GM18858 (cell line): ENCODE data around the gene WFDC13.
"Not testable (repeated sequence)": the region's sequence is repeated elsewhere in the genome, so short reads cannot be mapped to it uniquely, and the experiment has no call there.

Experiments
- ATAC-seq: cut with Tn5 transposase; IDR thresholded peaks from one replicate; pipeline ENCODE4 v1.9.1; 2021; ENCODE audit not compliant: unreplicated experiment

Gene WFDC13, protein sequence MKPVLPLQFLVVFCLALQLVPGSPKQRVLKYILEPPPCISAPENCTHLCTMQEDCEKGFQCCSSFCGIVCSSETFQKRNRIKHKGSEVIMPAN

DNA sequence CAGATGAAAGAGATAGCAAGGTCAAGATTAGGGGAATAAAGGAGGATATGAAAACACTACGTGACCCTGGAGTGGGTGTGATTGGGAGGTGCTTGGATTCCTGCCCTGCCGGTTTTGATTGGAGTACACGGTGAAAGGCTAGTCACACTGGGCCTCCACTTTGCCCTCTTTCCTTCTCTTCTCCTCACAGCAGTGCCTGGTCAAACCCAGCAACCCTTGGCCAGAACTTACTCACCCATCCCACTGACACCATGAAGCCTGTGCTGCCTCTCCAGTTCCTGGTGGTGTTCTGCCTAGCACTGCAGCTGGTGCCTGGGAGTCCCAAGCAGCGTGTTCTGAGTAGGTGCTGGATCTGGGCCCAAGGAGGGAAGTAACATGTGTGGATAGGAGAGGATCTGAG, at the start of gene WFDC13:
TSS of gene WFDC13 (plus strand) at position 166 of the 400 bp plus-strand sequence. CDS start at position 252, 86 bp downstream.
- no peak for ATAC-seq

DNA sequence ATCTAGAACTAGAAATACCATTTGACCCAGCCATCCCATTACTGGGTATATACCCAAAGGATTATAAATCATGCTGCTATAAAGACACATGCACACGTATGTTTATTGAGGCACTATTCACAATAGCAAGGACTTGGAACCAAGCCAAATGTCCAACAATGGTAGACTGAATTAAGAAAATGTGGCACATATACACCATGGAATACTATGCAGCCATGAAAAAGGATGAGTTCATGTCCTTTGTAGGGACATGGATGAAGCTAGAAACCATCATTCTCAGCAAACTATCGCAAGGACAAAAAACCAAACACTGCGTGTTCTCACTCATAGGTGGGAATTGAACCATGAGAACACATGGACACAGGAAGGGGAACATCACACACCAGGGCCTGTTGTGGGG, 44.8 kb upstream of the WFDC13 start:
- not testable (repeated sequence) for ATAC-seq

DNA sequence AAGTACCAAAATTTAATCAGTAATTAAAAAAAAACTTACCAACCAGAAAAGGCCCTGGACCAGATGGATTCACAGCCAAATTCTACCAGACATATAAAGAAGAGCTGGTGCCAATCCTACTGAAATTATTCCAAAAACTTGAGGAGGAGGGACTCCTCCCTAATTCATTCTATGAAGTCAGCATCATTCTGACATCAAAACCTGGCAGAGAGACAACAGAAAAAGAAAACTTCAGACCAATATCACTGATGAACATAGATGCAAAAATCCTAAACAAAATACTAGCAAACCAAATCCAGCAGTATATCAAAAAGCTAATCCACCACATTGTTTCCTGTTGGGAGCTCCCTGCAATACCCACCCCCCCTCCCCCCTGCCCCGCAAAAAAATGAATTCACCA, 31.7 kb upstream of the WFDC13 start, which contains the start of gene WFDC11:
TSS of gene WFDC11 (minus strand) at position 101 of the 400 bp plus-strand sequence. CDS start 19,639 bp downstream, outside the sequence.
- ATAC-seq = no peak

DNA sequence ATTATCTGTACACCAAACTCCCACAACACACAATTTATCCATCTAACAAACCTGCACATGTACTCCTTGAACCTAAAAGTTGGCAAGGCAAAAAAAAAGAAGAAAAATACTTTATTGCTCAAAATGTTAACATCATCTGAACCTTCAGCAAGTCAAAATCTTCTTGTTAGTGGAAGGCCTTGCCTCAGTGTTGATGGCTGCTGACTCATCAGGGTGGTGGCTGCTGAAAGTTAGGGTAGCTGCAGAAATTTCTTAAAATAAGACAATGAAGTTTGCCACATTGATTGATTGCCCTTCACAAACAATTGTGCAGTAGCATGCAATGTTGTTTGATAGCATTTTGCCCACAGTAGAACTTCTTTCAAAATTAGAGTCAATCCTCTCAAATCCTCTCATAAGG, 29.1 kb upstream of the WFDC13 start:
- no peak for ATAC-seq

DNA sequence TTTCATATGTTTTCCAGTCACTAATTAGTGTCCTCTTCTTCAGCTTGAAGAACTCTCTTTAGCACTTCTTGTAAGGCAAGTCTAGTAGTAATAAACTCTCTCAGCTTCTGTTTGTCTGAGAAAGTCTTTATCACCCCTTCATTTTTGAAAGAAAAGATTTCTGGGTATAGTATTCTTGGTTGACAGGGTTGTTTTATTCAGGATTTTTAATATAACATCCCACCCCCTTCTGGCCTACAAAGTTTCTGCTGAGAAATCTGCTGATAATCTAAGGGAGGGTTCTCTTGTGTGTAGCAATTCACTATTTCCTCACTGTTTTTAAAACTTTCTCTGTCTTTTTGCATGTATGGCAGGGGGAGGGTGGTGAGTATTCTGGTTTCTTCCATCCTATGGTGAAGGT, 22.2 kb upstream of the WFDC13 start:
- no peak for ATAC-seq

DNA sequence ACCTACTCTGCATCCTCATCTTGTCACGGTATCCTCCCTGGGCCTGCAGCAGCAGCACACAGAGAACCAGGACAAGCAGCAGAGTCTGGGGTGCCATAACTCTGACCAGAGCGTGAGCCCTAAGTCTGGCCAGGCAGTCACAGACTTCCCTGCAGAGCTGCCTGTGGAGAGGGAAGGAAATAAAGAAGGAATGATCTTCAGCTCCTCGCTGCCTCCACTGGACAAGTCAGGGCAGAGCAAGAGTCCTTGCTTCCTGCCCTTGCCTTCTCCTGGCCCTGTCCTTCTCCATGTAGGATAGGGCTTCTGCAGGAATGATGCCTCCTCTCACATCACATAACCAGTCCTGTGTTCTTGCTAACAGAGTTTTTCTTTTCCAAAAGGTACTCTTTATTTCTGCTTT, 15.9 kb upstream of the WFDC13 start:
- ATAC-seq = no peak

DNA sequence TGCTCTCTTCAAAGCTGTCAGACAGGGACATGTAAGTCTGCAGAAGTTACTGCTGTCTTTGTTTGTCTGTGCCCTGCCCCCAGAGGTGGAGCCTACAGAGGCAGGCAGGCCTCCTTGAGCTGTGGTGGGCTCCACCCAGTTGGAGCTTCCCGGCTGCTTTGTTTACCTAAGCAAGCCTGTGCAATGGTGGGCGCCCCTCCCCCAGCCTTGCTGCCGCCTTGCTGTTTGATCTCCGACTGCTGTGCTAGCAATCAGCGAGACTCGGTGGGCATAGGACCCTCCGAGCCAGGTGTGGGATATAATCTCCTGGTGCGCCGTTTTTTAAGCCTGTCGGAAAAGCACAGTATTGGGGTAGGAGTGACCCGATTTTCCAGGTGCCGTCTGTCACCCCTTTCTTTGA, 8.5 kb upstream of the WFDC13 start:
- ATAC-seq = not testable (repeated sequence)

DNA sequence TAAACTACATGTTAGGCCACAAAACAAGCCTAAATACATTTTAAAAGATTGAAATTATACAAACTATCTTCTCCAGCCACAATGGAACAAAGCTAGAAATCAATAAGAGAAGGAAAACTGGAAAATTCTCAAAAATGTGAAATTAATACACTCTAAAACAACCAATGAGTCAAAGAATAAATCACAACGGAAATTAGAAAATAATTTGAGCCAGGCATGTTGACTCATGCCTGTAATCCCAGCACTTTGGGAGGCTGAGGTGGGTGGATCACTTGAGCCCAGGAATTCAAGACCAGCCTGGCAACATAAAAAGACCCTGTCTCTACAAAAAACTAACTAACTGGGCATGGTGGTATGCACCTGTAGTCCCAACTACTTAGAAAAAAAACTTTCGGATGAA, 6.3 kb upstream of the WFDC13 start:
- no peak for ATAC-seq

DNA sequence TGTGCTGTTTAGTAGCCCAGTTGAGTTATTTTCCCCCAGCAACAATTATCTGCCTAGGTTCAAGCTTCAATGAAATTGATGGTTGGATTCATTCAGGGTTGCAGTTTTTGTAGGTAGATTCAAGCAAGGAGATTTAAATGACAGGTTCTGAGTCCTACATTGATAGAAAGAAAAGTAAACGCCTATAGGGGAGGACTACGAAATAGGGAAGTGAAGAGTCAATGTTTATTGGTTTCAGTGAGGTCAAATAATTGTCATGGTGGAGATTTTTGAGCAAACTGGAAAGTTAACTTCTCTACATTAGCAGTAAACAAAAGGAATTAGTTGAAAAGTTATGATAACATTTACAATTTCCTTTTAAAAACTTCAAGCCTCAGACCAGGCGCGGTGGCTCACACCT, 734 bp upstream of the WFDC13 start:
- no peak for ATAC-seq

DNA sequence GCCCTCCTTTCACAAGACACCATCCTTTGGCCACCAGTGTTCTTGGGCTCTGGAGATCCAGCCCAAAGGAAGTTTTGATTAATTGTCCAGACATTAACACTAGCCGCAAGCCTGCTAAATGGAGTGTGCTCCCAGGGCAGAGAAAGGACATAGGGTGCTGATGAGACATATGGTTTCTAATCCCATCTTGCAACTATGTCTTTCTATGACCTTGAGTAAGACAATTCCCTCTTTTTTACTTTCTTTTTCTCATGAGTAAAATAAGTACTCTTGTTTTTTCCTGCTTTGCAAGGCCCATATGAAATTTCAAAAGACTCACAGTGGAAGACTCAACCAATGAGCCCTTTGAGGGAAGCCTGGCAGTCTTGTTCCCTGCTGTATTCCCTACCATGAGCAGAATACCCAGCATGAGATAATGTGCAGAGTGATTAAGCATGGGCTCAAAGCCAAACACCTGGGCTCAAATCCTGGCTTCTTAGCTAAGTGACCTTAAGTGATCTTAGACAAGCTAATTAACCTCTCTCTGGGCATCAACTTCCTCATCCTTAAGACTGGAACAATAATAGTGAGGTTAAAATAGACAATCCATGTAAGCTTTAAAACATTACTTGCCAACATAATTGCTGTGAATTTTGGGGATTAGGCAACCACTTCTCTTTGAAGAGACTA, 3.3 kb downstream of the WFDC13 start, which contains the start of gene WFDC10B:
TSS of gene WFDC10B (minus strand) at position 51 of the 669 bp plus-strand sequence. CDS start 19,027 bp downstream, outside the sequence.
- ATAC-seq = no peak

DNA sequence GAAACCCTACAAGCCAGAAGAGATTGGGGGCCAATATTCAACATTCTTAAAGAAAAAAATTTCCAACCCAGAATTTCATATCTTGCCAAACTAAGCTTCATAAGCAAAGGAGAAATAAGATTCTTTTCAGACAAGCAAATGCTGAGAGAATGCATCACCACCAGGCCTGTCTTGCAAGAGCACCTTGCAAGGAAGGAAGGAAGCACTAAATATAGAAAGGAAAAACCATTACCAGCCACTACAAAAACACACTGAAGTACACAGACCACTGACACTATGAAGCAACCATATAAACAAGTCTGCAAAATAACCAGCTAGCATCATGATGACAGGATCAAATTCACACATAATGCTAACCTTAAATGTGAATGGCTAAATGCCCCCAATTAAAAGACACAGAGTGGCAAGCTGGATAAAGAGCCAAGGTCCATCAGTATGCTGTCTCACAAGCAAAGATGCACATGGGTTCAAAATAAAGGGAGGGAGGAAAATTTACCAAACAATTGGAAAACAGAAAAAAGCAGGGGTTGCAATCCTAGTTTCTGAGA, 14.4 kb downstream of the WFDC13 start:
- not testable (repeated sequence) for ATAC-seq

DNA sequence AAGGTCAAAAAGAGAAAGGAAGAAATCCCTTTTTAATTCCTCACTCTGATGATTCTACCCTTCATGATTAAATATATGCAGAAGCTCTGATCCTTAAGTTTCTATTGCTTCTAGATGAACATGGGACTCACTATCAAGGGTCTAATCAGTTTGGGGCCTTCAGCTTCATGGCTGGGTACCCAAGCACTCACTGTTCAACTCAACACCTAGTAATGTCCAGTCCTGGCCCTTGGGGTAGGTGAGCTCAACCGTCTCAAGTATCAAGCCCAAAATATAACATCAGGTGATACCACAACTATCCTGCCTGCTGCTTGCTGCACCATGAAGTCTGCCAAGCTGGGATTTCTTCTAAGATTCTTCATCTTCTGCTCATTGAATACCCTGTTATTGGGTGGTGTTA, 20.2 kb downstream of the WFDC13 start, which contains the start of gene SPINT4:
TSS of gene SPINT4 (plus strand) at position 301 of the 400 bp plus-strand sequence. CDS start at position 322, 21 bp downstream.
- ATAC-seq = no peak

DNA sequence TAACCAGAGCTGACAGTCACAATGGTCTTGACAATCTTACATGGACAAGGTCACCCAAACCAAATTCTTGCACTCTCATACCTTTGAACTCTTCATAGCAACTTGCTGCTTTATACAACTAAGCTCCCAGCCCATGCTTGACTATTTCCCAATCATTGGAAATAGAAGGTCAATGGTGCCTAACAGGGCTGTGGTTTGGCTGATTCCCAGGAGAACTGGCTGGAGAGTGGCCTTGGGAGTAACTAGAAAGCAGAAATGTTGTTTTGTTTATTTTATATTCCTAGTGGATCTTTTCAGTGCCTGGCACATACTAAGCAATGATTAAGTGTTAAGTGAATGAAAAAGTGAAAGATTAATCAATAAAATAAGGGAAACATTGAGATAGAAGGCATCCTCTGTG, 23.3 kb downstream of the WFDC13 start:
- no peak for ATAC-seq

DNA sequence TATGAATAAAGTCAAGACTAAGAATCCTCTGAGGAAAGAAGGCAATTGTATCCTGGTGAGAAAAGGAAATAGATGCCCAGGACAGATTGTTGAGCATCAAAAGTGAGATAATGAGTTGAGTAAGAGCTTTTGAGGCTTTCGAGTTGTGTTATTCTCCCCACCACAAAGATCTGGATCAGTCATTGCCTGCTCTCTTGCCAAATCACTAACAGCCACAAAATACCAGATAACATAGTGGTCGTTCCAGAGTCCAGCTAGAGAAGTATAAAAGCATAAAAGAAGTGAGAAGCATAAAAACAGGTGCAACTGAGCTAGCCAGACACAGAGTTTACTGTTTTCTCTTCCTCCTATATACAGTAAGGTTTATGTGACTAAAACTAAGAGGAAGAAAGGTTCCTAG, 25.2 kb downstream of the WFDC13 start:
- ATAC-seq = no peak

DNA sequence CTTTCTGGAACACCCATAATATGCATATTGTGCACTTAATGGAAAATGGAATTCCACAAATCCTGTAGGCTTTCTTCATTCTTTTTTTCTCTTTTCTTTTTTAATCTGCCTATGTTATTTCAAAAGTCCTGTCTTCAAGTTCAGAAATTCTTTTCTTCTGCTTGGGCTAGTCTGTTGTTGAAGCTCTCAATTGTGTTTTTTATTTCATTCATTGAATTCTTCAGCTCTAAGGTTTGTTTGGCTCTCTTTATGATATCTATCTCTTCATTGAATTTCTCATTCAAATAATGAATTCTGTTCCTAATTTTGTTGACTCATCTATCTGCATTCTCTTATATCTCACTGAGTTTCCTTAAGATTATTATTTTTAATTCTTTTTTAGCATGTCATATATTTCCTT, 30.4 kb downstream of the WFDC13 start:
- ATAC-seq = no peak

DNA sequence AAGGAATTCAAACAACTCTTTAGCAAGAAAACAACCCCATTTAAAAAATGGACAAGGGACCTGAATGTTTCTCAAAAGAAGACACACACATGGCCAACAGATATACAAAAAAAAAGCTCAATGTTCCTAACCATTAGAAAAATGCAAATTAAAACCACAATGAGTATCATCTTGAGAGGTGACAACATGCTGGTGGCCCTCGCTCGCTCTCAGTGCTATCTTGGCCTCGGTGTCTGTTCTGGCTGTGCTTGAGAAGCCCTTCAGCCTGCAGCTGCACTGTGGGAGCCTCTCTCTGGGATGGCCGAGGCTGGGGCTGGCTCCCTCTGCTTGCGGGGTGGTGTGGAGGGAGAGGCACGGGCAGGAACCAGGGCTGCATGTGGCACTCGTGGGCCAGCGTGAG, 33.7 kb downstream of the WFDC13 start:
- no peak for ATAC-seq

DNA sequence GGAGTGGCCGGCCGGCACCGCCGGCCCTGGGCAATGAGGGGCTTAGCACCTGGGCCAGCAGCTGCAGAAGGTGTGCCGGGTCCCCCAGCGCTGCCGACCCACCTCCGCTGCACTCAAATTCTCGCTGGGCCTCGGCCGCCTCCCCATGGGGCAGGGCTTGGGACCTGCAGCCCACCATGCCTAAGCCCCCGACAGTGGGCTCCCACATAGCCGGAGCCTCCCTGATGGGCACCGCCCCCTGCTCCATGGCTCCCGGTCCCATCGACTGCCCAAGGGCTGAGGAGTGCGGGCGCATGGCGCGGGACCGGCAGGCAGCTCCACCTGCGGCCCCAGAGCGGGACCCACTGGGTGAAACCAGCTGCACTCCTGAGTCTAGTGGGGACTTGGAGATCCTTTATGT, 34.1 kb downstream of the WFDC13 start:
- no peak for ATAC-seq

DNA sequence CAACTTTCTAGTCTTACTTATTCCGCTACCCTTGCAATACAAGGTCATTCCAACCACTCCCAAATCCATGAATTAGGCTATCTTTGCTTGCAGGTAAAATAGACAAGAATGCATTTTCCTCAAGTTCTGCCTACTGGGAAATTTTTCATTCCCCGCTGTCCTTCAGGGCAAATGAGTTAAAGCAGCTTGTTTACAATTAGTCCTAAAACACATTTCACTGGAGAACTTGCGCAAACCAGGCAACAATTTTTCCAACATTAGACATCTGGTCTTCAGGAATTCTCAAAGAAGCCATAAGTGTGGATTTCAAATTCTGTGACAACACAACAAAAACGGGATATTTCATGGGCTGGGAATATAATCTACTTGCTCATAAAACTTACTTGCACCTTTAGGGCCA, 40.8 kb downstream of the WFDC13 start:
- ATAC-seq = no peak

DNA sequence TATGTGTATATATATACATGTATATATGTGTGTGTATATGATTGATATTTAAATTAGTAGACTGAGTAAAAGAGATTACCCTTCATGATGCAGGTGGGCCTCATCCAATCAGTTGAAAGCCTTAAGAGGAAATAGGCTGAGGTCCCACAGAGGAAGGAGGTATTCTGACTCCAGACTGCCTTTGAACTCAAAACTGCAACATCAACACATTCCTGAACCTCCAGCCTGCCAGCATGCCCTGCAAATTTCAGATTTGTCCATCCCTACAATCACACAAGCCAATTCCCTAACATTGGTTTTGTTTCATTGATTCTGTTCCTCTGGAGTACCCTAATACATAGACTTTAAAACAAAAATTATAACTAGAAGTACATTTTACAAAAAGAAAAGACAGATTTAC, 43.2 kb downstream of the WFDC13 start:
- ATAC-seq = no peak

DNA sequence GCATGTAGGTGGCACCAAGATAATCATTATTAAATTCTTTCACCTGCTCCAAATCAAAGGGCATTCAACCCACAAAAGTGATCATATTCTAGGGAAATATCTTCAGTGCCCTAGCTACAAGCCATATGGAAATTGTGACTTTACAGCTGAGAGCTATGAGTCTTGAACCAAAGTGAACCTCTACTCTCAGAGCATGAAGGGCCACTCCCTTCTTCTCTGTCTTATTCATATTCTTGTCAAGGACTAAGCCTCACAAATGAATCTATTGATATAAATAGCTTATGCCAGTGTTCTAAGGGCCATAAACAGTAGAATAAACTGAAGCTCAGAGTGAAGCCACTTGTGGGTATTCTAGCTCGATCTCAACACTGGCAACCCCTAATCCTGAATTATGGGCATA, 49.9 kb downstream of the WFDC13 start:
- ATAC-seq = no peak

DNA sequence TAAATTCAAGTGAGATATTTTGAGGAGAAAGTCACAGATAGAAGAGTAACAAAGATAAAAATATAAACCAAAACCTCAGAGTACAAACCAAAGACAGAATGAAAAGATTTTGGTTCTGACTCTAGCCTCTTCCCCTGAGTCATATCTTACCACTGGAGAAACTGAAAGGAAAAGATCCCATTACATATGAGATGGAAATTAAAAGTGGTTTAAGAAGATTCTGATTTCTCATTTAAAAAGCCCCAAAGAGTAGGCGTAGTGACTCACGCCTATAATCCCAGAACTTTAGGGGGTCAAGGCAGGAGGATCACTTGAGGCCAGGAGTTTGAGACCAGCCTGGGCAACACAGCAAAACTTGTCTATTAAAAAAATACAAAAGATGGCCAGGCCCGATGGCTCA, 50.9 kb downstream of the WFDC13 start:
- ATAC-seq = no peak

DNA sequence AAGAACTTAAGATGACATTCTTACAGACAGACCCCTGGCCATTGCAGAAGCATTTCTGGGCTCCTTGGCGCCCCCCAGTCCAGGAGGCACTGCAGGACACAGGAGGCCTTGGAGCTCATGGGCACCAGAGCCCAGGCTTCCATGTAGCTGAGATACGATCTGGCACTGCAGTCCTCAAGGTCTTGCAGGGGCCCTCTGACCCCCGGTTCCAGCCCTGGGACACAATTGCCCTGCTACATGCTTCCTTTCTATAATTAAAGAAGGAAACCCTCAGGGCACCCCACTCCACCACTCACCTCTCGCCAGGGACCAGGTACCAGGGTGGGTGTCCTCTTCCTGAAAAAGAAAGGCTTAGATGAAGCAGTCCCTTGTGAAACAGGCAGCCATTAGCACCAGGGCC, 56.3 kb downstream of the WFDC13 start:
- no peak for ATAC-seq
